Dendritic cell treated with granulocyte-macrophage colony-stimulating factor and Interleukin-4, amounts not matched to agents 40 ng/mL and 50 ng/mL, for 4 days (primary cell): ENCODE data around the gene IGFN1.

Experiments
- H3K27ac Mint-ChIP-seq: one replicate; pipeline ENCODE4 v1.8.0; 2022; ENCODE audit warnings: mild to moderate bottlenecking, mixed read lengths
- H3K27me3 Mint-ChIP-seq: one replicate; pipeline ENCODE4 v1.8.0; 2022; ENCODE audit warnings: mild to moderate bottlenecking, mixed read lengths
- H3K36me3 Mint-ChIP-seq: one replicate; pipeline ENCODE4 v1.8.0; 2022; ENCODE audit warnings: low read depth, mixed read lengths
- H3K4me1 Mint-ChIP-seq: one replicate; pipeline ENCODE4 v1.8.0; 2022; ENCODE audit warnings: low read depth, mixed read lengths
- H3K4me3 Mint-ChIP-seq: one replicate; pipeline ENCODE4 v1.8.0; 2022; ENCODE audit warnings: mild to moderate bottlenecking, moderate library complexity, mixed read lengths
- H3K9me3 Mint-ChIP-seq: one replicate; pipeline ENCODE4 v1.8.0; 2022; ENCODE audit warnings: mixed read lengths
- intact Hi-C: fragments of 100-400 bp; cut with micrococcal nuclease; formaldehyde crosslinking; loops from one replicate; pipeline ENCODE4 v1.15.0; 2022

IGFN1 gene

DNA sequence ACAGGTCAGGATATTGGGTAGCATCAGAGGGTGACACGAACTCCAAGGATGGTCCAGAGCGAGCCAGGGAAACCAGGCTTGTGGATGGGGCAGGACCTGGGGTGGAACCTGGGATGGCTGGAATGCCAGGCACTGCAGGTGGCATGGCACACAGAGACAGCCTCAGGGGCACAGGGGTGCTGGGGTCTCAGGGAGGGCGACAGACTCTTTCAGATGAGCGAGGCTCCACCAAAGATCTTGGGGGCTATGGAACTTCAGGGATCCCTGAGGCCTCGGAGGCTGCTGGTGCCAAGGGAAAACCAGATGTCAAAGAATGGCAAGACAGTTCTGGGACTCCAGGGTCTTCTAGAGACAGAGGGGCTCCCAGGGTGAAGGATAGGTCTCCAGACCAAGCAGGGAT, 21.4 kb downstream of the IGFN1 start:
- Mint-ChIP-seq H3K4me1 (no peaks in the 10 kb centered on the region), H3K4me3 (no peak overlapping the region), H3K36me3 (no peaks in the 10 kb centered on the region), H3K27me3 (peaks cover 22% of the 10 kb centered on the region), H3K9me3 (no peaks in the 10 kb centered on the region), H3K27ac (no peak overlapping the region)
- intact Hi-C loops = no loop called here

- no peaks in the 10 kb centered on the region for H3K9me3 Mint-ChIP-seq
- H3K4me1 Mint-ChIP-seq = no peaks in the 10 kb centered on the region
- H3K27ac Mint-ChIP-seq = no peak overlapping the region
- no peak overlapping the region for H3K4me3 Mint-ChIP-seq
- peaks cover 22% of the 10 kb centered on the region for H3K27me3 Mint-ChIP-seq
- H3K36me3 Mint-ChIP-seq = no peaks in the 10 kb centered on the region
- intact Hi-C loops = no loop called here
Measured at GRCh38 chr1:201212461-201213055, 21.9 kb downstream of the IGFN1 start.

DNA sequence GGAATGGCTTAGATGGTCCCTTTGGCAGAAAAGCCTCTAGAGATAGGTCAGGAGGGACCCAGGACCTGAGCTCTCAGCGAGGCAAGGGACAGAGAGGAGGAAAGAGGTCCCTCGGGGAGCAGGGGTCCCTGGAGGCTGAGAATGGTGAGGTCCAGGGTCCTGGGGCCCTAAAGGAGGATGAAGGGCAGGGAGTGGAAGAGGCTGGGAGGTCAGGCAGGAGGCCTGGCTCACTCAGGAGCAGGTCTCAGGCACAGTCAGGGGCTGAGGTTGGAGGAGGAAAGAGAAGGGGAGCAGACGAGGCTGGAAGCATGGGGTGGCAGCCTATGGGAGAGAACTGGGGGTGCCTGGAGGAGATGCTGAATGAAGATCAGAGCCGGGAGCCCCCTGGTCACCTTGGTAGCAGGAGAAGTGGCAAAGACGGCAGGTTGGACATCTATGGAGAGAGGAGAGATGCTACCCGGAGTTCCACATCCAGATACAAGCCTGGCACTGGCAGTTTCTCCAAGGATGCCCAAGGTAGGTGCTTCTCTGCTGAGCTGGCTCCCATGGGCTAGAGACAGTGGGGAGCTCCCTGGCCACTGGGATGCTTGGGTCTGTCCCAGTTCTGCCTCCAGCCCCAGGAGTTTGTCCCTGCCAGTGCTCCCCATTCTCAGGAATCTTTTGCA, 22.6 kb downstream of the IGFN1 start:
- H3K4me1 Mint-ChIP-seq = no peaks in the 10 kb centered on the region
- intact Hi-C loops = no loop called here
- H3K4me3 Mint-ChIP-seq = no peak overlapping the region
- H3K27me3 Mint-ChIP-seq = peaks cover 22% of the 10 kb centered on the region
- no peaks in the 10 kb centered on the region for H3K9me3 Mint-ChIP-seq
- no peaks in the 10 kb centered on the region for H3K36me3 Mint-ChIP-seq
- no peak overlapping the region for H3K27ac Mint-ChIP-seq

- Mint-ChIP-seq H3K27me3 (peaks cover 22% of the 10 kb centered on the region), H3K27ac (no peak overlapping the region), H3K4me3 (no peak overlapping the region), H3K4me1 (no peaks in the 10 kb centered on the region), H3K36me3 (no peaks in the 10 kb centered on the region), H3K9me3 (no peaks in the 10 kb centered on the region)
- intact Hi-C loops = no loop called here
Measured at GRCh38 chr1:201213926-201214325, 23.3 kb downstream of the IGFN1 start.

- no peaks in the 10 kb centered on the region for H3K4me1 Mint-ChIP-seq
- H3K27me3 Mint-ChIP-seq = peaks cover 21% of the 10 kb centered on the region
- no peak overlapping the region for H3K4me3 Mint-ChIP-seq
- no peaks in the 10 kb centered on the region for H3K9me3 Mint-ChIP-seq
- intact Hi-C loops = no loop called here
- no peaks in the 10 kb centered on the region for H3K36me3 Mint-ChIP-seq
- H3K27ac Mint-ChIP-seq = no peak overlapping the region
Measured at GRCh38 chr1:201214461-201214860, 23.8 kb downstream of the IGFN1 start.

DNA sequence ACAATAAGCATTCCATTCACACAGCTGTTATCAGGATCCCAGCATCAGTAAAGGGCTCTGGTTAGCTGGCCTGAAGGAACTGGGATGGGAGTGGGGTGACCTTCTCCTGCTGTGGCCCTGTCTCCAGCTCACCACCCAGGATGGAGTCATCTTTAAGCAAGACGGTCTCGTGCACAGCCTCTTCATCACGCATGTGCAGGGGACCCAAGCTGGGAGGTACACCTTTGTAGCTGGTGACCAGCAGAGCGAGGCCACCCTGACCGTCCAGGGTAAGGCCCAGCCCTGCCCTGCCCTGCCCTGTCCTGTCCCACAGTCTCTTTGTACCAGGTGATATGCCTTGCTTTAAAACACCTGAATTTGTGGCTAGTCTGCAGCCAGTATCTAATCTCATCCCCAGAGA, 24.3 kb downstream of the IGFN1 start:
- H3K27ac Mint-ChIP-seq = no peak overlapping the region
- H3K36me3 Mint-ChIP-seq = no peaks in the 10 kb centered on the region
- H3K27me3 Mint-ChIP-seq = peaks cover 17% of the 10 kb centered on the region
- intact Hi-C loops = no loop called here
- no peaks in the 10 kb centered on the region for H3K9me3 Mint-ChIP-seq
- H3K4me3 Mint-ChIP-seq = no peak overlapping the region
- H3K4me1 Mint-ChIP-seq = no peaks in the 10 kb centered on the region

- no peaks in the 10 kb centered on the region for H3K9me3 Mint-ChIP-seq
- peaks cover 14% of the 10 kb centered on the region for H3K27me3 Mint-ChIP-seq
- intact Hi-C loops = no loop called here
- H3K36me3 Mint-ChIP-seq = no peaks in the 10 kb centered on the region
- no peaks in the 10 kb centered on the region for H3K4me1 Mint-ChIP-seq
- no peak overlapping the region for H3K27ac Mint-ChIP-seq
- no peak overlapping the region for H3K4me3 Mint-ChIP-seq
Measured at GRCh38 chr1:201215531-201216357, 25.1 kb downstream of the IGFN1 start.

DNA sequence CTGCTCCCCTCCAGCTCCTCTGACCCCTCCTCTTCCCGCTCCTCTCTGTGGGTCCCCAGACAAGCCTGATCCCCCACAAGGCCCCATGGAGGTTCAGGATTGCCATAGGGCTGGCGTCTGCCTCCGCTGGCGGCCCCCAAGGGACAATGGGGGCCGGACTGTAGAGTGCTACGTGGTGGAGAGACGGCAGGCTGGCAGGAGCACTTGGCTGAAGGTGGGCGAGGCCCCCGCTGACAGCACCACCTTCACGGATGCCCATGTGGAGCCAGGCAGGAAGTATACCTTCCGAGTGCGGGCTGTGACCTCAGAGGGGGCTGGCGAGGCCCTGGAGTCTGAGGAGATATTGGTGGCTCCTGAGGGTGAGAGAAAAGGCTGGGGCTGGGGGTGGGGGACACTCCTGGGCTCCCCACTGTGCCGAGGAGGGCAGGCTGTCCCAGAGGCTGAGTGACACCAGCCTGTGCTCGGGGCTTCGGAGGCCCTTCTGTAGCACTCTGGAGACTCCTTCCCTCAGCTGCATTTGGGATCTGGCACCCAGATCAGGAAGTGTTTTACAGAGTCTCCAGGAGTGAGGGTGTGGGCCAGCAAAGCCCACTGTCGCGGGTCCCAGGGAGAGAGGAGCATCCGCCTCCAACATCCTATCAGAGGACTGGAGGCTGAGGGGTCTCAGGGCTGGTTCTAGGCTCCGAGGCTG, 25.9 kb downstream of the IGFN1 start:
- Mint-ChIP-seq H3K27me3 (peaks cover 6% of the 10 kb centered on the region), H3K4me3 (no peak overlapping the region), H3K4me1 (no peaks in the 10 kb centered on the region), H3K27ac (no peak overlapping the region), H3K36me3 (no peaks in the 10 kb centered on the region), H3K9me3 (no peaks in the 10 kb centered on the region)
- intact Hi-C loops = no loop called here

DNA sequence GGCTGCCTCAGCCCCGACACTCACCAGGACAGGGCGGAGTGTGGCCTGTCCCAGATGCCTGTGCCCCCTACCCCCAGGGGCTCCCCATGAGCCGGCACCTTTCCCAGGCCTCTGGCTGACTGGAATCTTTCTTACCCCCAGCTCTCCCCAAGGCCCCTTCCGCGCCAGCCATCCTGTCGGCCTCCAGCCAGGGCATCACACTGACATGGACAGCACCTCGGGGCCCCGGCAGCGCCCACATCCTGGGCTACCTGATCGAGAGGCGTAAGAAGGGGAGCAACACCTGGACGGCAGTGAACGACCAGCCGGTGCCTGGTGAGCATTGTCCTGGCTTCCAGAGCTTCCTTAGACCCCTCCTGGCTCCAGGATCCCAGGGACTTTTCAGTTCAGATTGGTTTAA, 26.5 kb downstream of the IGFN1 start:
- Mint-ChIP-seq H3K27me3 (peaks cover 3% of the 10 kb centered on the region), H3K4me1 (no peaks in the 10 kb centered on the region), H3K4me3 (no peak overlapping the region), H3K36me3 (no peaks in the 10 kb centered on the region), H3K9me3 (no peaks in the 10 kb centered on the region), H3K27ac (no peak overlapping the region)
- intact Hi-C loops = no loop called here

- Mint-ChIP-seq H3K4me1 (no peaks in the 10 kb centered on the region), H3K27me3 (peaks cover 3% of the 10 kb centered on the region), H3K4me3 (no peak overlapping the region), H3K36me3 (no peaks in the 10 kb centered on the region), H3K27ac (no peak overlapping the region), H3K9me3 (no peaks in the 10 kb centered on the region)
- intact Hi-C loops = no loop called here
Measured at GRCh38 chr1:201217851-201218250, 27.2 kb downstream of the IGFN1 start.

DNA sequence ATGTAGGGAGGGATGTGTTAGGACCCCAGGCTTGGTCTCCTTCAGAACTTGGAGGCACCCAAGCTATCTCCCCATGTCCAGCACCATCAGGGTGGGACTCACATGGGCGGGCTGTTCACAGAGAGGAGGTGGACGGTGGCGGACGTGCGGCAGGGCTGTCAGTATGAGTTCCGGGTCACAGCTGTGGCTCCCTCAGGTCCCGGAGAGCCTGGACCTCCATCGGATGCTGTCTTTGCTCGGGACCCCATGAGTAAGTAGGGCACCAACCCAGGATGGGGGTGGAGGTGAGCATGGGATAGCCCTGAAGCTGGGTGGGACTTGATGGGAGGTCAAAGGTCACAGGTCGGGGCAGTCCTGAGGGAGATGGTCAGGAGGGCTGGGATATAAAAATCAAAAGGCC, 27.8 kb downstream of the IGFN1 start:
- no peak overlapping the region for H3K4me3 Mint-ChIP-seq

GRCh38 chr1:201219481-201220387, 29.1 kb downstream of the IGFN1 start:
- H3K9me3 Mint-ChIP-seq = no peaks in the 10 kb centered on the region
- no peak overlapping the region for H3K27ac Mint-ChIP-seq
- H3K4me3 Mint-ChIP-seq = no peak overlapping the region
- H3K27me3 Mint-ChIP-seq = no peaks in the 10 kb centered on the region
- intact Hi-C loops = loop anchor here (5.0 kb wide), 1 partner anchor 67 kb away; the partner anchor contains the start of gene TMEM9
- H3K4me1 Mint-ChIP-seq = no peaks in the 10 kb centered on the region
- H3K36me3 Mint-ChIP-seq = no peaks in the 10 kb centered on the region

More for the DNA sequence above, 27.8 kb downstream of the IGFN1 start:
- Mint-ChIP-seq H3K9me3 (no peaks in the 10 kb centered on the region), H3K27ac (no peak overlapping the region), H3K27me3 (no peaks in the 10 kb centered on the region), H3K4me1 (no peaks in the 10 kb centered on the region), H3K36me3 (no peaks in the 10 kb centered on the region)
- intact Hi-C loops = no loop called here

DNA sequence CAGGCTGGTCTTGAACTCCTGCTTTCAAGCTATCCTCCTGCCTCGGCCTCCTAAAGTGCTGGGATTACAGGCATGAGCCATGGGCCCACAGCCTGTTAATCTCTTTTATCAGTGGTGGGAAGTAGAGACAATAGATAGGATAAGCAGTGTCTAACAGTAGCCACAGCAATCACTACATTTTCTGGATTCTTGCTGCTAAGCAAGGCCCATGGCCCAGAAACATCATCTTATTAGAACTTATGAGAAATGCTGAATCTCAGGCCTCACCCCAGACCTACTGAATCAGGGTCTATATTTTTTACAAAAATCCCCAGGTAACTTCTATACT, 29.7 kb downstream of the IGFN1 start:
- Mint-ChIP-seq H3K36me3 (no peaks in the 10 kb centered on the region), H3K27ac (no peak overlapping the region), H3K9me3 (no peaks in the 10 kb centered on the region), H3K4me3 (no peak overlapping the region), H3K27me3 (no peaks in the 10 kb centered on the region), H3K4me1 (no peaks in the 10 kb centered on the region)
- intact Hi-C loops = loop anchor here (5.0 kb wide), 1 partner anchor 68 kb away; the partner anchor contains the start of gene TMEM9
